ENCODE measurements around the gene ADGRG2.

GRCh38 chrX:19024366-19024765 lies 97.9 kb downstream of the ADGRG2 start:
- TF ChIP-seq TAF1 (IDR thresholded peaks at IDR 0.05; ENCODE audit: borderline replicate concordance, low read depth, low read length), result no peak
- no peak for TF ChIP-seq POLR2A (IDR thresholded peaks at IDR 0.05; ENCODE audit: low read depth, low read length)
- TF ChIP-seq POLR2AphosphoS5 (IDR thresholded peaks at IDR 0.05; ENCODE audit: low read depth, low read length), result no peak
